HG03442 (cell line): ENCODE measurements around the gene FILIP1L.

Source experiments
- ATAC-seq: cut with Tn5 transposase; IDR thresholded peaks from one replicate; pipeline ENCODE4 v1.9.1; 2021; ENCODE audit warnings: mild to moderate bottlenecking, moderate library complexity; ENCODE audit not compliant: unreplicated experiment

The FILIP1L gene

DNA sequence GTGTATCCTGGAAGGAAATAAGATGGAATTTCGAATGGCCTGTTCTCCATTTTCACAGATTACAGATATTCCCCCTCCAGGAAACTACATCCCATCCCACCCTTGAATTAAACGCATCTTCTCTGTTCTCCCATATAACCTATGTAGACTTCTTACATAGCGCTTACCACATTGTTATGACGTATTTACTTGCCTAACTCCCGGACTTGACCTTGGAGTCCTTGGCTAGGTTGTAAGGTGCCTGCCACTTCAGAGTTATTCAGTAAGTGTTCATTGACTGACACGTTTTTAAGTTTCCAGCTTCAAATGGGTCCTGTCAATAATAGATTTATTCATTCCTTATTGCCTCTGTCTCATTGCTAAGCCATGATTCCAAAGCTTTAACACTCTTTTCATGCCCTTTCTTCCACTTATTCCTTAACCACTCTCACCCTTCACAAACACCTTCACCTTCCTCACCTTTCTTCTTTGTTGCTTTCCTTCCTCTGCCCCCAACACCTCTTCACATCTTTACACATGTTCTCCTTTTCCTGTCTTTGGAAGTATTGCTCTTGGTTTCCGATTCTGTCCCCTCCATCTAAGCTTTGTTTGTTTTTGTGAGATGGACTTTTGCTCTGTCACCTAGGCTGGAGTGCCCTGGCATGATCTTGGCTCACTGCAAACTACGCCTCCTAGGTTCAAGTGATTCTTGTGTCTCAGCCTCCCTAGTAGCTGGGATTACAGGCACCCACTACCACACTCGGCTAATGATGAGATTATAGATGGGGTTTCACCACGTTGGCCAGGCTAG lies 158.3 kb downstream of the FILIP1L start:
- no peak for ATAC-seq

DNA sequence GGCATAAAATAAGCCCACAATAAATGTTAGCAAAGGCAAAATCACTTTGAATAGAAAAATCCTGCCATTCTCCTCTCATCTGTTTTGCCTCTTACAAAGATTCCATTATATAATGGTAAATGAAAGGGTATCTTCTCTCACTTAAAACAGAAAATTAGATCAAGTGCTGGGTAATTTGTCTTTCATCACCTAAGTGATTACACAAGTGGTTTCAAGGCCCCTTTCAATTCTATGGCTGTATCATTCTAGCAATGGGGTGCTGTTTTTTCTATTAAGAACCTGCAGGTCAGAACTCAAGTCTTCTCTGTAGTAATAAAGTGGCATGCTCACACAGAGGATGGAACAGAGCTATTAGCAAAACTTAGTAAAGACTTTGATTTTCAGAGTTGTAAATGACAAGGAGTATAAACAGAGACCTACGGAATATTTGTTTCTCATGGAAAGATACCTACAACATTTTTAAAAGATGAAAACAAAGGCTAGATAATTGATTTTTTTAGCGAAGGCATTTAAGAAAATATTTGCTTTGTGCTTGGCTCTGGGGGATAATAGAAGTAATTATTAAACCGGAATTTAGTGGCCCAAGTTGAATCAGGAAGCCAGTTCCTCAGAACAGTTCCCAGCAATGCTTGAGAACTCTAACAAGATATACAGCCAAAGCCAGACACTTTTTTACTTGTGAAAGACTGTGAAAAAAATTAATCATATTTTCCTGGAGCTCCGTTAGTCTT lies 159.2 kb downstream of the FILIP1L start:
- no peak for ATAC-seq

DNA sequence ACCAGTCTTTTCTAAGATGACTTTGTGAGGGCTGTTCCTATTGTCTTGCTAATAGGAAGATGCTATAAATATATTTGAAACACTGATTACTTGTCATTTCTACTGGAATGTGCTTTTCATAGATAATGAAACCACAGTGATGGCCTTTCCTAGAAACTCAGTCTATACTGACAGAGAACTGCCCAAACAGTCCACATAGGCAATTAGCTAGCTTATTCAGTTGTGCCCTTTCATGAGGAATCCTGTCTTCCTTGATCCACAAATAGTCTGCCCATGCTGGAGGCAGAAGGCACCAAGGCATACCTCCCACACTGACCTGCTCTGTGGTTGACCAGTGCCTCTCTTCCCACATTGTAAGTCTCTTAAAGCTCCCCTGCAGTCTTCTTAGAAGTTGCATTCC lies 160.7 kb downstream of the FILIP1L start:
- no peak for ATAC-seq

DNA sequence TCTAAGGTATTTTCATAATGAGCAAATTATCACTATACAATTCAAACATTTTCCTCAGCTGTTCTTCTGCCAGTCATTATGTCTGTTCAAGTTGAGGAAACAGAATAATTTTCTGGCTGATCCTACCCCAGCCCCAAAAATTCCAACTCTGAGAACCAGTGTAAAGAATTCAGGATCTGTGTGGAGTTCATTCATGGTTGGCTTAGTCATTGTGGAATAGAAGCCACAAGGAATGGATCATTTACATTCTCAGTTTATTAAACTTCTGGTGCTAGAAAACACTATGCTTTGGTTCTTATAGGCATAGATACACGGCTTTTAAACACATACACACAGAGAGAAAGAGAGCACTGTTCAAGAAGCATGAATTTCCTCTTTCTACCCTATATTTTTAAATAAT lies 162.0 kb downstream of the FILIP1L start:
- no peak for ATAC-seq

DNA sequence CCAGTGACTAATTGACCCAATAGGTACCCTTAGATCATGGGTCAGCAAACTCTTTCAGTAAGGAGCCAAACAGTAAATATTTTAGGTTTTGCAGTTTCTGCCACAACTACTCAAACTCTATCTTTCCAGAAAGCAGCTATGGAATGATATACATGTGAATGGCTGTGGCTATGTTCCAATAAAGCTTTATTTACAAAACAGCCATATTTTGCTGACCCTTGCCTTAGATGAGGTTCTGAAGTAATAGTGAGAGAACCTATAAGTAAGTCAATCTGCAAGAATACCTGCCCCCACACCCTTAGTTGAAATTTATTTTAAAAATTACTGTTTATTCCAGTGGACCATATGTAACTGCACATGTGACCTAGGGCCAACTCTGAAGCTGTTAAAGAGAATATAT lies 162.6 kb downstream of the FILIP1L start:
- ATAC-seq, result no peak

DNA sequence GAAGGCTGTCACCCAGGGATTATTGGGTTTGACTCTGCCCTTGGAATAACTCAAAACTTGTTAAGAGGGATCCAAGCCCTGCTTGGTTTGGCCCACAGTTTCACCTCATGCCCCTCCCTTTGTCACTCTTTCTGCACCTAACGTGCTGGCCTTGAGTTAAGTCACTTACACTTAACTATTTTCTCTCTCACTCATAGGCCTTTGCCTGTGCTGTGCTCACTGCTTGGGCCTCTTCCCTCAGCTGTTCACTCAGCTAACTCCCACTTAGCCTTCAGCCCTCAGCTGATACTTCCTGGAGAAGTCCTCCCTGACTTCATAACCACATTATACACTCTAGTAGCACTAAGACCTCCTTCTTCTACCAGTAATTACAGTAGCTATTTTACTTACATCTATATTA lies 163.4 kb downstream of the FILIP1L start:
- no peak for ATAC-seq

DNA sequence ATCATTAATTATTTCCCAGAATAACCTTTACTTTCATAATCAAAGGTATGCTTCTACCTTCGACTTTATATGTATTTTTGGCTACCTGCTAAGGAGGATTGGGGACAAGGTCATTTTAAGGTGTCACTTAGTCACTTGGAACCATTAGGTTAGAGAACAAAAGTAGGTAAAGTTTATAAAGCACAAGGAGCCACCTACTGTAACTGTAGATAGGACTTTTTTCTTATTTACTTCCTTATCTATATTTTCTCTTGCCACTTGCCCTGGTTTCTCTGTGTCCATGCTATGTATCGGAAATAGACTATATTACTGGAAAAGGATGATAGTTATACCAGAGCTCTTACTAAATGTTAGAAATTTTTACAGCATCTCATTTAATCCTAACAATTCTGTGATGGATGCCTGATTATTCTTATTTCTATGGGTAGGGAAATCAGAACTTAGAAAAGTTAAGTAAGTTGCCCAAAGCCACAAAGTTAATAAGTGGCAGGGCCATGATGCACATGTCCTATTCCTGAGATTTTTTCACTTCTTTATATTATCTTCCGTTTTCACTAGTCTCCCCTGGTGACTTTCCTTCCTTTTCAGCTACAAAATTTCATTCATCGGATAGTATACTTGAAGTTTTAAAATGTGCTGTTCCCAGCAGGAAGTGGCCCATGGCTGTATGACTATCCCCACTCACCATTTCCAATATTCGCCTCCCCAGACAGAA lies 164.2 kb downstream of the FILIP1L start:
- no peak for ATAC-seq

DNA sequence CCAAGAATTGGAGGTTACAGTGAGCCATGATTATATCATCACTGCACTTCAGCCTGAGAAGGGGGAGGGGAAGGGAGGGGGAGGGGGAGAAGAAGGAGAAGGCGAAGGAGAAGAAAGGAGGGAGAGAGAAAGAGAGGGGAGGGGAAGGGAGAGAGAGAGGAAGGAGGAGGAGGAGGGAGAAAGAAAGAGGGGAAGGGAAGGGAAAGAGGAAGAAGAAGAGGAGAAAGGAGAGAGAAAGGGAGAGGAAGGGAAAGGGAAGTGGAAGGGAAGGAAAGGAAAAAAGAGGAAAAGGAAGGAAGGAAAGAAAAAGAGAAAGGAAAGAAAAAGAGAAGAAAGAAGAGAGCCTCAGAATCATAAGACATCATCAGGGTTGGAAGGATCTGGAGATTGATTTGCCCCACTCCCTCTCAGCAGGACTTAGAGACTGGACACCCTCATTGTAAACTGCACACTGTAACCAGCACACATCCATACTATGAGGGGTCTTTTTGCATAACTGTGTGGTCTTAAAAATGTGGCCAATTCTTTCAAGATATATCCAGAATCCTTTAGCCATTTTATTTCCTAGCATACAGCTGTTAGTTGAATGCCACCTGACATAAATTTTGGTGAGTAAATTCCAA lies 165.7 kb downstream of the FILIP1L start:
- ATAC-seq, result no peak

DNA sequence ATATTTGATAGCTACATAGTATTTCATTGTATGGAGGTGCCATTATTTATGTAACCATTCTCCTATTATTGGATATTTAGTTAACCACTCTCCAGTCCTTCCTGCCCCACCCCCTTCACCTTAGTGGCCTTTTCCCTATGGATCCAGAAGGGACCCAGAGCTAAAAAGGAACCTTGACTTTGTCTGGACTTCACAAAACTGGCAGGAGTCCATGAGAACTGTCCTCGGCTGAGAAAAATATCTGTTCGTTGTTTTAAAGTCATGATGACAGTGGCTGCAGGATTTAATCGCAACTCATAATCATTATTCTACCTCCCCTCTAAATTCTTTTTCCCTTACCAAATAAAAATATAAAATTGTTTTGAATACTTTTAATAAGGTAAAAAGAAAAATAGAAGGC lies 166.9 kb downstream of the FILIP1L start:
- no peak for ATAC-seq

DNA sequence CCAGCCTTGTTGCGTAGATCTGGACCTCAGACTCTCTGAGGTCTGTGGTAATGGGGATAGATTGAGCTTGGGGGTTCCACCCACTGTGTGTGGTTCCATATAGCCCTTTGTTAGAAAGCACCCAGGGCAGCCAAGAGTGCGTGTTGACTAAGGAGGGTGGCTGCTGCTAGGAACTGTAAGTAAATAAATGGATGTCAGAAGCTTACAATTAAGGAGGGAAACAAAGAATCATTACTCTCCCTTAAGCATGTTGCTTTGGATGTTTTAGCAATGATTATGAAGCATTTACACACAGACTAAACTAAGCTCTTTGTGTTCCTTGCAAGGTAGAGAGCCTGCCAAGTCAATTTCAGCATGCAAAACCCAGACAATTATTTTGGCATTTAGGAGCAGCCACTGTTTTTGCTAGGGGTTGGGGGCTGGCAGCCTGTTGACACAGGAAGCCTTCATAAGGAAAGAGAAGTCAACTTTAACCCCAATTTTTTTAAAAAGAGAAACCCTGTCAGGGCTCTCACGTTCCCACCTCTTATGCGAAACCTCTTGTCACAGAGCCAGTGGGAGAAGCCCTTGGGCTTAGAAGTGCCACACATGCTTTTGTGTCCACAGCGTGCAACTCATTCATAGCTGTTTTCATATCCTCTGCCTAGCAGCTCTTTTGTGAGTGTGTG lies 168.8 kb downstream of the FILIP1L start:
- ATAC-seq, result no peak

DNA sequence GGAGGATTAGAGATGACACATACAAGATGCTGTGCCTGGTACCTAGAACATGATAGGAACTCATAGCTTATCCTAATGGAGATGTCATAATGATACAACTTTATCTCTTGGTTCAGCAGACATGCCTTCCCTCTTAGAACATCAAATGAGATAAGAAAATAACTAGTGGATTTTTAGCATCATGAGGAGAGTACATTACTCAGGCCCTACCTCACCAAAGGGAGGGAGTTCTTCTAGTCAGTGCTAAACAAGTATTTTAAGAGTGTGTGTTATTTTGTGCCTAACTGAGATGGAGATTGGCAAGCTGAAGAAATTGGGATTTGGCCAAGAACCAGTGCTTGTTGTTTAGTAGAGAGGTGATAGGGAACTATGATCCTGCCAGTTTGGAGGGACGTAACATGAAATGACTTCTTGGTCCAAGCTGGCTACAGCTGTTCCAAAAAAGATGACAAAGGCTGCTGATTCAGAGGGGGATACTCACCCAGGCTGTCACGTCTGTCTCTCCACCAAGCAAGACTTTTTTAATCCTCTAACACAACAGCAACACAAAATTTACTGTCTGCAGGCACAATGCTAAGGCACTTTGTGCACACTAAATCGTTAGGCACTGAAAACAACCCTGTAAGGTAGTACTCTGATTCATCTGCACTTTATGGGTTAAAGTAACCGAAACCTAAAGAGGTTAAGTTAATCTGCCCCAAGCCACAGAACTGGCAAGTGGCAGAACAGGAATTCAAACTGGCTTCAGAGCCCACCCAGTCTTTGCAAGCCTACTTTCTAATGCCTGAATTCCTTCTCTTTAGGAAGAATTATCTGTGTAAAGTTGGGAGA lies 170.2 kb downstream of the FILIP1L start:
- ATAC-seq, result no peak

DNA sequence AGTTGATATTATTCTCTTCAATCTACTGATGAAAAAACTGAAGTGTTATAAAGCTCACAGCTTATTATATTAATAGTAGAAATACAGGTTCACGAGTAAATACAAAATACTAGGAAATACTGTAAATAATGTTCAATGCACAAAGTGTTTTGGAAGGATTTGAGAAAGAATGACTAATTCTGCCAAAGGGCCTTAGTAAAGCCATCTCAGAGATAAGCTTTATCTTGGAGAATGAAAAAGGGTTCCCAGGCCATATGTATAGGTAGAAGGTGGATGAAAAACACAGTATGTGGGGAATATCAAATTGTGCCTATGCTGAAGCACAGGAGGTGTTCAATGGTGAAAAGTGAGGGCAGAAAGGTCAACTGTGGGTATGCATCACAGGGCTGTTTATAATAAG lies 173.1 kb downstream of the FILIP1L start:
- ATAC-seq, result no peak

DNA sequence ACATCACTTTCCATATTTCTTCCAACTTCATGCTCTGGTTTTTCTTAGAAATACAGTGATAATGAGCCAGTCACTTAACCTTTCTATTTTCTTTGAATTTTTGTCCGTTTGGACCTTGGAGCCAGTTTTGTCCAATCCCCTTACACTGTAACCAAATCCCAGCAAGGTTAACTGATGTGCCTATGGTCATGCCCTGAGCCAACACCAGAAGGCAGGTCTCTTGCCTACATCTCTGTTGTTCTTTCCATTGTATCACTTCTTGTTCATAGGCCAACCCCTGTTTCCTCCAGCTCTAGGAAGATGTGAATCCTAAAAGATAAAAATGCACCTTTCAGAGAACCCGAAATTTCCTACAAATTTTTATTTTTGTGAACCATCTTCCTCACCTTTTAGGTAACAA lies 174.0 kb downstream of the FILIP1L start:
- ATAC-seq, result no peak

DNA sequence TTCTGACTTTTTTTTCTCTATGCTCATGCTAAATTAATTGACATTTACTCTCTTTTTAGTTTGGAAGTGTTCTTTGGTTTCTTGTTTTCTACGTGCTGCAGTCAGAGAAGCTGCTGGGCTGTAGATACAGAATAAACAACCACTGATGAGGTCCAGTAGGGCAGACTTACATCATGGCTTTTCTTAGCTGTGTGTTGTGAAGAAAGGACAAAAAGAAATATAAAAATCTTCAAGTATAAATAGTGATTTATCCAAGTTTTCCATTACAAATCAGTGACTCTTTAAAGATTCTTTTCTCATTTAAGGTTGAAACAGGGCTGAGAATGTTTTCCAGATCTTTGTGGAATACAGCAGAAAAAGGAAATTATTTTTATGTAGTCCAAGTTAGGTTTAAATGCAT lies 174.4 kb downstream of the FILIP1L start:
- ATAC-seq, result no peak

DNA sequence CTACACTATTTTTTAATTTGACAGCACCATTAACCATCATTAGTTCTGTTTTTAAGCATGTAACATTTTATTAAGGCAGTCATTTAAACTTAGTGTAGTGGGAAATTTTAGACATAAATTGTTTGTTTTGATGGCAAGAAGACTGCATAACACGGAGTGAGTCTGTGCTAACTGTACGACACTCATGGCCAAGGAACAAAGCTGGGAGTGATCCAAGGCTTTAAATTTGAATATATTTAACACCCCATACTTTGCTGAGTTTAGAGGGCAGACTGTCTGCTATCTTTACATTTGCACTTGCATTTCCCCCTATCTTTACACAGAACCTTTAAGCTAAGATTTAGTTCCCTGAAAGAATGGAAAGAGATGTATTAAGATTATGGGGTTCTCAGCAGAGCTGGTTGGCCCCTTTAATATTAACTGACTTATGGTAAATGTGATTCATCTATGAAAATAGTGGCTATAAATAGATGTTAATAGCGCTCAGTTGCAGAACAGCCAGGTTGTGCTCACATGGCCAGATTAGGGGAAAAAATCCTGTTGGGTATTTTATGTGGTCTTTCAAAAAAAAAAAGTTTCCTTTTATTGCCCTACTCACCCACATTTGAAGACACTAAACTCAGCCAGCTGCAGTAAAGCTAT lies 175.9 kb downstream of the FILIP1L start:
- peak; percentile 46 for ATAC-seq

DNA sequence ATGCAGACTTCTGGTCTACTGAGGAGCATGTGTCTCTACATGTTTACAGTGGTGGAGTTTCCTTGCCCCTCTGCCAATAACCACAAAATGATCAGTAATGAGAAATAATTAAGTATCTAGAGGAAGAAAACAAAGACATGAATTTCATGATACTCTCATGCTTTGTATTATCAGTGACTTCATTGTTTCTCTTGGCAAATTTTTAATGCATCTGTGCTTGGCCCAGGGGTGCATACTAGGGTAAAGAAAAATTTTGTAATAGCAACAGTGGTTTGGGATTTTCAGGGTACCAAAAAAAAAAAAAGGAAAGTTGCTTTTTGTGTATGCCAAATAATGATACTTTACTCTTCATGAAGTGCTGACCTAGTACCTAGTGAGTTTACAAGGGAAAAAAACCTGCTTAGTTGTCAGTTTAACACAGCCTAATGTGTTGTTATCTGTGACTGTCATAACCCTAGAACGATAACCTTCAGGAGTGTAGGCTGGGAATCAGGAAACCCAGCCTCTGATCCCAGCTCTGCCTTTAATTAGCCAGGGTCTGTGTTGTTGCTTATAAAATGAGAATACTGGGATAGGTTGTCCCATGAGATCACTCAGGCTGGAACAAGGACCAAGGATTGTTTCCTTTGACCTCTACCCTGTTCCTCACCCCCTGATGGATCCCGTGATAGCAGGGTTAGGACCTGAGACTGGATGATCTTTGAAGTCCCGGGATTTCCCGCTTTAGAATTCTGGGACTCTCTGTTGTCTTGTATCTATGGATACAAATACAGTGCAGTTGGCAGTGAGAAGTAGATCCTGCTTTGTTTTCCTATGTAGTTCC lies 179.1 kb downstream of the FILIP1L start:
- ATAC-seq, result no peak

DNA sequence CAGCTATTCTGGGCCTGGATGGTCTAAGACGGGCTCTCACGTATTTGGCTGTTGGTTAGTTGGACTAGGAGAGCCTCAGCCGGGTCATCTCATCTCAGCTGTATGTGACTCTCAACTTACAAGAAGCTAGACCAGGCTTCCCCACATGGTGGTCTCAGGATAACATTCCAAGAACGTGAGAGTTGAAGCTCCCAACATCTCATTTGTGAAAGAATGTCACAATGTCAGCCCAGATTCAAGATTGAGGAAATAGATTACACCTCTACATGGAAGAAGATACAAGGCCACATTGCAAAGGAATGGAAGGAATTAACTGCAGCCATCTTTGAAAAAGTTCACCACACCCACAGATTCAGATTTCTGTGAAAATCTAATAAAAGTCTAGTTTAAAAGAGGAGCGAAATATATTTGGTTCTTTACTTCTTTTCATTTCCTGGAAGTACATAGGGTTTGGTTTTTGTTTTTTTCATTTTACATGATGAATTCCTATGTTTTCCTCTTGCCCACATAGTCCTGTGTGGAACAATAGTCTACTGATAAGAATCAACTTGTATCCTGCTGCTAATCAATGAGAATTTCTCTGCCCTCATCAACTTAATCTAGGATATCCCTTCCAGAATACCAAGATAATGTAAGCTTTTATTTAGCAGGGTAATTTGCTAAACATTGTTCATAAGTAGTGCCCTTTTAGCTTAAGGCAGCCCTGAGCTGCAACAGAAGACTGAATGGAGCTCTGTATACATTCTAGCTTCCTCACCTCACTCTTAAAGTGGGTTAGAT lies 180.1 kb downstream of the FILIP1L start:
- ATAC-seq, result no peak

DNA sequence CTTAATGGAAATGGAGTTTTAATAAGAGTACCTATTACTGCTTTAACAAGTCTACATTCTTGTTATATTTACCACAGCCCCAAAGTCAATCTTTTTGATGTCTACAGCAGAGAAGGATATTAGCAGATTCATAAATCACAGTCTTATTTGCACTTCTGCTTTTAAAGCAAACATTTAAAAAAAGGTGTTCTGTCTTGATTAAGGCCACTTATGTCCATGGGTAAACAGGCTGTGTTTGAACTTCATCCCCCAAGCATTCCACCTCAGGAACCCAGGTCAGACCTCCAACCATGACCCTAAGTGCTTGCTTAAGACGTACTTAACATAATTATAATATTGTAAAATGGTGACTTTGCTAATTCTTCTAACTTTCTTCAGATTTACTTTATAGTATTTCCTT lies 183.2 kb downstream of the FILIP1L start:
- no peak for ATAC-seq
